HCT116 (cell line): ENCODE data around the gene TMPRSS9. TPM values are rescaled to one million over a fixed set of nuclear protein-coding genes. Genes with fewer than 3 reads are reported as not detected.

ENCODE experiments used
- ATAC-seq: fragments of 200-7000 bp; cut with Tn5 transposase; 2 replicates; pipeline ENCODE4 v1.9.1; 2020; ENCODE audit warnings: mild to moderate bottlenecking, moderate library complexity
- BruUV-seq: library from RNA; stranded (reverse); fragments of 400-500 nt; replicated peaks from 2 replicates; lab custom pipeline; 2021; lab: Mats Ljungman, UMichigan
- CTCF ChIA-PET: fragments of 300-600 bp; sonication (Branson Sonifier 250); formaldehyde crosslinking; loops from one replicate; lab custom pipeline; 2021; ENCODE audit warnings: antibody characterized with exemption; lab: Charles Lee
- POLR2A ChIA-PET: fragments of 300-600, 350-600 bp; sonication (Branson Sonifier 250); formaldehyde crosslinking; loops from one replicate; lab custom pipeline; 2021; ENCODE audit warnings: antibody characterized with exemption; lab: Charles Lee
- RAD21 ChIA-PET, 2 experiments: fragments of 300-600 bp; sonication (Branson Sonifier 250); formaldehyde crosslinking; loops; one replicate each; lab custom pipeline; 2023; ENCODE audit warnings: low total read pairs in 2 of 2; ENCODE audit not compliant: uncharacterized antibody in 2 of 2, unreplicated experiment in 2 of 2, low non-redundant PET in 1 of 2; lab: Charles Lee
- DNase-seq: peaks from one replicate; pipeline ENCODE4 v3.0.0-alpha.2; 2010; ENCODE audit warnings: low read depth, low spot score
- H2AFZ ChIP-seq: fragments of 200-600 bp; shearing (Covaris generic), sonication (generic); 2 replicates; pipeline ENCODE4 v1.6.1; 2017; ENCODE audit warnings: low read depth, mixed run types, mixed read lengths, antibody characterized with exemption, low read length; ENCODE audit not compliant: poor library complexity, severe bottlenecking
- H3K27ac ChIP-seq: 2 replicates; pipeline ENCODE4 v1.5.1; 2012; ENCODE audit warnings: low read depth, low read length
- H3K27me3 ChIP-seq: fragments of 200-600 bp; sonication (generic); 2 replicates; pipeline ENCODE4 v1.6.1; 2016; ENCODE audit warnings: mixed run types, low read length, mixed read lengths; ENCODE audit not compliant: insufficient read depth
- H3K36me3 ChIP-seq, 2 experiments: fragments of 200-500 bp in 1 of 2; fragments of 200-600 bp in 1 of 2; sonication (Bioruptor generic) in 1 of 2; sonication (generic) in 1 of 2; 2 replicates each; pipeline versions ENCODE4 v1.5.1 to v1.6.1; 2014 to 2016; ENCODE audit warnings: low read length in 2 of 2, inconsistent platforms in 1 of 2, mixed read lengths in 1 of 2, mixed run types in 1 of 2; ENCODE audit not compliant: insufficient read depth in 2 of 2, control insufficient read depth in 1 of 2
- H3K4me1 ChIP-seq, 2 experiments: fragments of 200-600 bp in 1 of 2; sonication (generic) in 1 of 2; 2 replicates each; pipeline versions ENCODE4 v1.5.1 to v1.6.1; 2012 to 2017; ENCODE audit warnings: low read length in 2 of 2, inconsistent platforms in 1 of 2, mild to moderate bottlenecking in 1 of 2, mixed read lengths in 1 of 2, mixed run types in 1 of 2, moderate library complexity in 1 of 2; ENCODE audit not compliant: insufficient read depth in 2 of 2, control insufficient read depth in 1 of 2
- H3K4me2 ChIP-seq: fragments of 200-600 bp; sonication (generic); 2 replicates; pipeline ENCODE4 v1.6.1; 2017; ENCODE audit warnings: mixed run types, low read length, mixed read lengths
- H3K4me3 ChIP-seq, 2 experiments: fragments of 200-600 bp in 1 of 2; sonication (generic) in 1 of 2; replicated peaks in 1 of 2; 2 replicates each; pipeline ENCODE4 v1.5.1; 2011 to 2016; ENCODE audit warnings: low read length in 2 of 2, control low read depth in 1 of 2, low read depth in 1 of 2, mild to moderate bottlenecking in 1 of 2, mixed read lengths in 1 of 2, mixed run types in 1 of 2
- H3K79me2 ChIP-seq: fragments of 200-600 bp; sonication (generic); 2 replicates; pipeline ENCODE4 v1.6.1; 2017; ENCODE audit warnings: mild to moderate bottlenecking, mixed run types, low read length, moderate library complexity, mixed read lengths; ENCODE audit not compliant: insufficient read depth
- H3K9ac ChIP-seq: fragments of 200-600 bp; sonication (generic); 2 replicates; pipeline ENCODE4 v1.6.1; 2016; ENCODE audit warnings: low read length, mixed read lengths
- H3K9me2 ChIP-seq: fragments of 200-600 bp; sonication (generic), shearing (Covaris generic); 2 replicates; pipeline ENCODE4 v1.6.1; 2017; ENCODE audit warnings: mixed run types, mild to moderate bottlenecking, moderate library complexity; ENCODE audit not compliant: insufficient read depth
- H3K9me3 ChIP-seq, 2 experiments: fragments of 200-500 bp in 1 of 2; fragments of 200-600 bp in 1 of 2; sonication (Bioruptor generic) in 1 of 2; sonication (generic) in 1 of 2; 2 replicates each; pipeline ENCODE4 v1.6.1; 2014 to 2017; ENCODE audit warnings: low read length in 2 of 2, mixed read lengths in 2 of 2, inconsistent platforms in 1 of 2, low read depth in 1 of 2, mild to moderate bottlenecking in 1 of 2, mixed run types in 1 of 2, moderate library complexity in 1 of 2; ENCODE audit not compliant: control insufficient read depth in 1 of 2, insufficient read depth in 1 of 2
- H4K20me1 ChIP-seq: fragments of 200-600 bp; sonication (generic), shearing (Covaris generic); 2 replicates; pipeline ENCODE4 v1.6.1; 2017; ENCODE audit warnings: mixed run types, mild to moderate bottlenecking, moderate library complexity; ENCODE audit not compliant: insufficient read depth
- CBX3 ChIP-seq: IDR thresholded peaks from 2 replicates; pipeline ENCODE4 v1.6.1; 2012; ENCODE audit warnings: low read depth
- CEBPB ChIP-seq: IDR thresholded peaks from 2 replicates; pipeline ENCODE4 v1.6.1; 2012; ENCODE audit warnings: low read depth
- CTCF ChIP-seq, 3 experiments: fragments of 200-600 bp in 1 of 3; sonication (generic) in 1 of 3; IDR thresholded peaks in 2 of 3; conservative IDR thresholded peaks in 1 of 3; 2 replicates each; pipeline ENCODE4 v1.5.1; 2012 to 2017; ENCODE audit warnings: low read depth in 2 of 3, low read length in 2 of 3, antibody characterized with exemption in 1 of 3, borderline replicate concordance in 1 of 3, control low read depth in 1 of 3, mild to moderate bottlenecking in 1 of 3, mixed read lengths in 1 of 3, mixed run types in 1 of 3, moderate library complexity in 1 of 3; ENCODE audit not compliant: insufficient read depth in 1 of 3
- EGR1 ChIP-seq: IDR thresholded peaks from 2 replicates; pipeline ENCODE4 v1.6.1; 2012; ENCODE audit warnings: low read depth
- EZH2 ChIP-seq: fragments of 200-600 bp; sonication (generic); IDR thresholded peaks from 2 replicates; pipeline ENCODE4 v1.6.1; 2017; ENCODE audit warnings: antibody characterized with exemption, mixed run types
- EZH2phosphoT487 ChIP-seq: fragments of 200-600 bp; IDR thresholded peaks from 2 replicates; pipeline ENCODE4 v1.6.1; 2018; ENCODE audit warnings: antibody characterized with exemption, borderline replicate concordance
- FOSL1 ChIP-seq: IDR thresholded peaks from 2 replicates; pipeline ENCODE4 v1.6.1; 2012; ENCODE audit warnings: low read depth
- POLR2AphosphoS5 ChIP-seq: IDR thresholded peaks from 2 replicates; pipeline ENCODE4 v1.6.1; 2011; ENCODE audit warnings: mild to moderate bottlenecking, low read depth, low read length, moderate library complexity
- RAD21 ChIP-seq: IDR thresholded peaks from 2 replicates; pipeline ENCODE4 v1.6.1; 2012; ENCODE audit warnings: low read depth, mild to moderate bottlenecking
- SP1 ChIP-seq: IDR thresholded peaks from 2 replicates; pipeline ENCODE4 v1.6.1; 2012; ENCODE audit warnings: low read depth
- TCF7L2 ChIP-seq: IDR thresholded peaks from 2 replicates; pipeline ENCODE4 v1.7.0; 2011; ENCODE audit warnings: borderline replicate concordance, inconsistent platforms; ENCODE audit not compliant: insufficient read depth, insufficient read length; ENCODE audit errors: extremely low read depth
- YY1 ChIP-seq: IDR thresholded peaks from 2 replicates; pipeline ENCODE4 v1.6.1; 2011; ENCODE audit warnings: low read length, low read depth, moderate library complexity, mild to moderate bottlenecking; ENCODE audit not compliant: insufficient replicate concordance; ENCODE audit errors: extremely low read depth
- ZFX ChIP-seq: fragments of 450-650 bp; IDR thresholded peaks from 2 replicates; pipeline ENCODE4 v1.6.1; 2017
- intact Hi-C: fragments of 100-400 bp; cut with micrococcal nuclease; formaldehyde crosslinking; loops from 2 replicates; pipeline ENCODE4 v1.10.0; 2022
- total RNA-seq: library from RNA; stranded (reverse); gene quantifications from one replicate; pipeline ENCODE4 v1.2.1, GENCODE V29; 2021; ENCODE audit not compliant: unreplicated experiment
- TF ChIP-seq, protein P1 (sequence below): IDR thresholded peaks from 2 replicates; pipeline ENCODE4 v1.6.1; 2012
- TF ChIP-seq, protein P2 (sequence below): IDR thresholded peaks from 2 replicates; pipeline ENCODE4 v1.6.1; 2012; ENCODE audit warnings: low read depth
- TF ChIP-seq, protein P3 (sequence below): IDR thresholded peaks from 2 replicates; pipeline ENCODE4 v1.6.1; 2011; ENCODE audit warnings: mild to moderate bottlenecking, low read length, moderate library complexity; ENCODE audit not compliant: insufficient replicate concordance; ENCODE audit errors: extremely low read depth
- TF ChIP-seq, protein P4 (sequence below): IDR thresholded peaks from 2 replicates; pipeline ENCODE4 v1.6.1; 2012

The TMPRSS9 gene
- total RNA-seq, 1 experiment from 2014 or later = not detected

DNA sequence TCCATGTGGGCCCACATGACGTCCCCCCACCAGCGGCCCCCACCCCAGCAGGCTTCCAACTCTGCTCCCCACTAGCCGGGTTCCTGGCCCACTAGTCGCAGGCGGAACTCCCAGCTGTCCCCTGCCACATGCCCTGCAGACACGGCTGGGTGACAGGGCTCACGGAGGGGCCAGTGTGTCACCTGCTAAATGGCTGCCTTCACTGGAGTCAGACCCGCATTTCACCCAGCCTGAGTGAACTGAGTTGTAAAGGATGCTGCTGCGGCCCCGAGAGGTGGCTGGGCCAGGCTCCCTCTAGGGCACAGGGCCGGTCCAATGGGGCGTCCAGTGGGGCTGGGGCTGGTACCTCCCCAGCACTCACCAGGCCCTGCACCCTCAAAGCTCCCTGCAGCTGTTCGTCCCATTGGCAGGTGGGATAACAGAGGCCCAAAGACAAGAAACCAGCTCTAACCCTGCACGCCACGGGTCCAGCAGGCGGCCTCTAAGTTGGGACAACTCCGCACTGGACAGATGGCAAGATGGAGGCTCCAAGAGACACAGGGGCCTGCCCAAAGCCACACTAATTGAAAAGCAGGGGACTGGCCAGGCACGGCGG lies 93.5 kb downstream of the TMPRSS9 start:
- H3K79me2 ChIP-seq = peaks cover 84% of the 10 kb centered on the region
- H3K9me3 ChIP-seq = no peaks in the 10 kb centered on the region
- H3K9ac ChIP-seq = no peak overlapping the region
- no peaks in the 10 kb centered on the region for H3K9me2 ChIP-seq
- H3K4me3 ChIP-seq = no peak overlapping the region
- no peak overlapping the region for H3K4me2 ChIP-seq
- no TSS peak for BruUV-seq
- H4K20me1 ChIP-seq = peaks cover 9% of the 10 kb centered on the region; the same call in 1 of the 2 replicates
- DNase-seq = no peak
- no peak for ATAC-seq
- H2AFZ ChIP-seq = no peak overlapping the region
- peaks cover 0 to 14% of the 10 kb centered on the region in 2 experiments for H3K36me3 ChIP-seq
- RAD21 ChIA-PET = no interaction called here
- no peaks in the 10 kb centered on the region for H3K27me3 ChIP-seq
- H3K4me1 ChIP-seq = peaks cover 0 to 24% of the 10 kb centered on the region in 2 experiments; a peak in 3 of 4 replicates
- no peak overlapping the region; the same call in 1 of the 2 replicates for H3K27ac ChIP-seq
- no peak for TF ChIP-seq ZFX
- TF ChIP-seq EZH2 = no peak
- TF ChIP-seq CTCF (IDR thresholded peaks at IDR 0.05 in 2 of 3, conservative IDR thresholded peaks at IDR 0.05 in 1 of 3; ENCODE audit: borderline replicate concordance in 1 of 3, insufficient read depth in 1 of 3, low read depth in 2 of 3, low read length in 2 of 3) = no peak
- TF ChIP-seq CEBPB = no peak
- no peak for TF ChIP-seq TCF7L2
- TF ChIP-seq POLR2AphosphoS5 = no peak
- TF ChIP-seq RAD21 = no peak
- TF ChIP-seq SP1 = no peak
- TF ChIP-seq CBX3 = no peak
- TF ChIP-seq, protein P1, sequence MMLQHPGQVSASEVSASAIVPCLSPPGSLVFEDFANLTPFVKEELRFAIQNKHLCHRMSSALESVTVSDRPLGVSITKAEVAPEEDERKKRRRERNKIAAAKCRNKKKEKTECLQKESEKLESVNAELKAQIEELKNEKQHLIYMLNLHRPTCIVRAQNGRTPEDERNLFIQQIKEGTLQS = no peak
- no peak for TF ChIP-seq EZH2phosphoT487
- TF ChIP-seq, protein P2, sequence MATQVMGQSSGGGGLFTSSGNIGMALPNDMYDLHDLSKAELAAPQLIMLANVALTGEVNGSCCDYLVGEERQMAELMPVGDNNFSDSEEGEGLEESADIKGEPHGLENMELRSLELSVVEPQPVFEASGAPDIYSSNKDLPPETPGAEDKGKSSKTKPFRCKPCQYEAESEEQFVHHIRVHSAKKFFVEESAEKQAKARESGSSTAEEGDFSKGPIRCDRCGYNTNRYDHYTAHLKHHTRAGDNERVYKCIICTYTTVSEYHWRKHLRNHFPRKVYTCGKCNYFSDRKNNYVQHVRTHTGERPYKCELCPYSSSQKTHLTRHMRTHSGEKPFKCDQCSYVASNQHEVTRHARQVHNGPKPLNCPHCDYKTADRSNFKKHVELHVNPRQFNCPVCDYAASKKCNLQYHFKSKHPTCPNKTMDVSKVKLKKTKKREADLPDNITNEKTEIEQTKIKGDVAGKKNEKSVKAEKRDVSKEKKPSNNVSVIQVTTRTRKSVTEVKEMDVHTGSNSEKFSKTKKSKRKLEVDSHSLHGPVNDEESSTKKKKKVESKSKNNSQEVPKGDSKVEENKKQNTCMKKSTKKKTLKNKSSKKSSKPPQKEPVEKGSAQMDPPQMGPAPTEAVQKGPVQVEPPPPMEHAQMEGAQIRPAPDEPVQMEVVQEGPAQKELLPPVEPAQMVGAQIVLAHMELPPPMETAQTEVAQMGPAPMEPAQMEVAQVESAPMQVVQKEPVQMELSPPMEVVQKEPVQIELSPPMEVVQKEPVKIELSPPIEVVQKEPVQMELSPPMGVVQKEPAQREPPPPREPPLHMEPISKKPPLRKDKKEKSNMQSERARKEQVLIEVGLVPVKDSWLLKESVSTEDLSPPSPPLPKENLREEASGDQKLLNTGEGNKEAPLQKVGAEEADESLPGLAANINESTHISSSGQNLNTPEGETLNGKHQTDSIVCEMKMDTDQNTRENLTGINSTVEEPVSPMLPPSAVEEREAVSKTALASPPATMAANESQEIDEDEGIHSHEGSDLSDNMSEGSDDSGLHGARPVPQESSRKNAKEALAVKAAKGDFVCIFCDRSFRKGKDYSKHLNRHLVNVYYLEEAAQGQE = no peak
- TF ChIP-seq FOSL1 = no peak
- no peak for TF ChIP-seq EGR1
- TF ChIP-seq YY1 = no peak
- TF ChIP-seq, protein P3, sequence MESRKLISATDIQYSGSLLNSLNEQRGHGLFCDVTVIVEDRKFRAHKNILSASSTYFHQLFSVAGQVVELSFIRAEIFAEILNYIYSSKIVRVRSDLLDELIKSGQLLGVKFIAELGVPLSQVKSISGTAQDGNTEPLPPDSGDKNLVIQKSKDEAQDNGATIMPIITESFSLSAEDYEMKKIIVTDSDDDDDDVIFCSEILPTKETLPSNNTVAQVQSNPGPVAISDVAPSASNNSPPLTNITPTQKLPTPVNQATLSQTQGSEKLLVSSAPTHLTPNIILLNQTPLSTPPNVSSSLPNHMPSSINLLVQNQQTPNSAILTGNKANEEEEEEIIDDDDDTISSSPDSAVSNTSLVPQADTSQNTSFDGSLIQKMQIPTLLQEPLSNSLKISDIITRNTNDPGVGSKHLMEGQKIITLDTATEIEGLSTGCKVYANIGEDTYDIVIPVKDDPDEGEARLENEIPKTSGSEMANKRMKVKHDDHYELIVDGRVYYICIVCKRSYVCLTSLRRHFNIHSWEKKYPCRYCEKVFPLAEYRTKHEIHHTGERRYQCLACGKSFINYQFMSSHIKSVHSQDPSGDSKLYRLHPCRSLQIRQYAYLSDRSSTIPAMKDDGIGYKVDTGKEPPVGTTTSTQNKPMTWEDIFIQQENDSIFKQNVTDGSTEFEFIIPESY = no peak
- TF ChIP-seq, protein P4, sequence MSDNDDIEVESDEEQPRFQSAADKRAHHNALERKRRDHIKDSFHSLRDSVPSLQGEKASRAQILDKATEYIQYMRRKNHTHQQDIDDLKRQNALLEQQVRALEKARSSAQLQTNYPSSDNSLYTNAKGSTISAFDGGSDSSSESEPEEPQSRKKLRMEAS = no peak
- TF ChIP-seq, all 23 proteins: peak for 0
- CTCF ChIA-PET = no interaction called here
- intact Hi-C loops = no loop called here
- POLR2A ChIA-PET = interaction anchor here (0.7 to 1.6 kb wide), 3 partner anchors 22 to 165 kb away, joined by 3 to 6 read pairs (median 4); partner anchors contain the start of gene GADD45B
